BJ (cell line): ENCODE measurements around the gene EPB41L4B. TPM values are rescaled to one million over a fixed set of nuclear protein-coding genes. Genes with fewer than 3 reads are reported as not detected.

Experiments
- CTCF ChIA-PET: fragments of 350-600 bp; formaldehyde crosslinking; extraction: SDS; loops from one replicate; lab custom pipeline; 2021; ENCODE audit warnings: antibody characterized with exemption, inconsistent platforms; lab: Yijun Ruan, JAX
- POLR2A ChIA-PET: fragments of 300-600 bp; sonication (Branson Sonifier 250); formaldehyde crosslinking; extraction: SDS; loops from one replicate; lab custom pipeline; 2021; ENCODE audit warnings: antibody characterized with exemption; lab: Charles Lee
- DNase-seq: peaks from one replicate; pipeline ENCODE4 v3.0.0-alpha.2; 2011; ENCODE audit warnings: low read depth
- H3K27me3 ChIP-seq: 2 replicates; pipeline ENCODE4 v1.6.0; 2011; ENCODE audit warnings: low read length; ENCODE audit not compliant: control insufficient read depth, insufficient read depth
- H3K36me3 ChIP-seq: 2 replicates; pipeline ENCODE4 v1.5.1; 2011; ENCODE audit warnings: low read length; ENCODE audit not compliant: control insufficient read depth, insufficient read depth
- H3K4me3 ChIP-seq: 2 replicates; pipeline ENCODE4 v1.5.1; 2011; ENCODE audit warnings: low read depth, mild to moderate bottlenecking, control low read depth, low read length
- CTCF ChIP-seq: IDR thresholded peaks from 2 replicates; pipeline ENCODE4 v1.5.1; 2011; ENCODE audit warnings: low read depth, mild to moderate bottlenecking, control low read depth, inconsistent platforms, low read length, moderate library complexity; ENCODE audit not compliant: insufficient read depth
- polyA plus RNA-seq: library from polyadenylated mRNA; depleted of rRNA; stranded (reverse); fragments of >200 nt; gene quantifications from 2 replicates; pipeline ENCODE4 v1.2.3, GENCODE V29; 2011

EPB41L4B gene
- polyA plus RNA-seq, 1 experiment = 0.21 TPM

- Histone ChIP-seq H3K36me3 (no peaks in the 10 kb centered on the region), H3K27me3 (0 out of 2 replicates have a peak, but pooled peaks cover 2% of the 10 kb centered on the region), H3K4me3 (no peak overlapping the region)
- no peak for DNase-seq
- ChIA-PET POLR2A (no interaction called here), CTCF (interaction anchor here (0.6 to 0.9 kb wide), 3 partner anchors 9 to 34 kb away, joined by 3 read pairs; no protein-coding TSS in a partner anchor)
- TF ChIP-seq CTCF = peak; percentile 41
These were observed 176.8 kb downstream of the EPB41L4B start for GRCh38 chr9:109143881-109144562.

- ChIA-PET POLR2A (no interaction called here), CTCF (no interaction called here)
- H3K36me3 ChIP-seq = no peaks in the 10 kb centered on the region
- DNase-seq = no peak
- H3K27me3 ChIP-seq = no peaks in the 10 kb centered on the region
- no peak overlapping the region for H3K4me3 ChIP-seq
- TF ChIP-seq CTCF = no peak
These were observed 179.5 kb downstream of the EPB41L4B start for GRCh38 chr9:109141375-109141774.

- no peak for DNase-seq
- H3K36me3 ChIP-seq = no peaks in the 10 kb centered on the region
- ChIA-PET POLR2A (no interaction called here), CTCF (no interaction called here)
- no peaks in the 10 kb centered on the region for H3K27me3 ChIP-seq
- no peak for TF ChIP-seq CTCF
- no peak overlapping the region for H3K4me3 ChIP-seq
These were observed 181.0 kb downstream of the EPB41L4B start for GRCh38 chr9:109139851-109140250.

- H3K27me3 ChIP-seq = no peaks in the 10 kb centered on the region; the same call in 1 of the 2 replicates
- ChIA-PET POLR2A (no interaction called here), CTCF (no interaction called here)
- H3K4me3 ChIP-seq = no peak overlapping the region
- H3K36me3 ChIP-seq = no peaks in the 10 kb centered on the region
- DNase-seq = no peak
- TF ChIP-seq CTCF = no peak
These were observed 182.4 kb downstream of the EPB41L4B start for GRCh38 chr9:109138421-109138820.

- DNase-seq = no peak
- Histone ChIP-seq H3K4me3 (no peak overlapping the region), H3K36me3 (no peaks in the 10 kb centered on the region), H3K27me3 (no peaks in the 10 kb centered on the region; the same call in 1 of the 2 replicates)
- no peak for TF ChIP-seq CTCF
- ChIA-PET POLR2A (no interaction called here), CTCF (interaction anchor here (0.8 to 0.9 kb wide), 2 partner anchors 9 to 10 kb away, joined by 3 read pairs; no protein-coding TSS in a partner anchor)
These were observed 186.7 kb downstream of the EPB41L4B start for GRCh38 chr9:109134167-109134578.
